GM19238 (cell line): Measurements from ENCODE around the gene ASB10.

ENCODE experiments used
- DNase-seq: peaks from one replicate; pipeline ENCODE4 v3.0.0; 2011; ENCODE audit warnings: low spot score; ENCODE audit not compliant: insufficient read length

ASB10 gene

GRCh38 chr7:151210087-151210854 lies 23.2 kb upstream of the ASB10 start, which contains the start of gene H2BK1:
Gene H2BK1 (minus strand): TSS chr7:151210488. CDS start chr7:151210318, 170 bp downstream.
- DNase-seq: no peak

GRCh38 chr7:151209588-151209987 lies 22.5 kb upstream of the ASB10 start:
- no peak for DNase-seq

GRCh38 chr7:151208253-151208862 lies 21.3 kb upstream of the ASB10 start:
- no peak for DNase-seq

- DNase-seq: no peak
Measured at GRCh38 chr7:151207804-151208203, 20.8 kb upstream of the ASB10 start.

GRCh38 chr7:151207315-151207714 lies 20.3 kb upstream of the ASB10 start:
- DNase-seq: no peak

GRCh38 chr7:151206914-151207313 lies 19.9 kb upstream of the ASB10 start:
- DNase-seq: no peak

GRCh38 chr7:151205730-151206129 lies 18.7 kb upstream of the ASB10 start:
- no peak for DNase-seq

- no peak for DNase-seq
Measured at GRCh38 chr7:151204383-151205032, 17.5 kb upstream of the ASB10 start.

- no peak for DNase-seq
Measured at GRCh38 chr7:151202836-151203235, 15.8 kb upstream of the ASB10 start.

GRCh38 chr7:151201751-151202150 lies 14.7 kb upstream of the ASB10 start:
- no peak for DNase-seq

GRCh38 chr7:151201344-151201743 lies 14.3 kb upstream of the ASB10 start:
- DNase-seq: no peak

- no peak for DNase-seq
Measured at GRCh38 chr7:151198945-151199848, 12.1 kb upstream of the ASB10 start.

- DNase-seq: no peak
Measured at GRCh38 chr7:151197932-151198331, 10.9 kb upstream of the ASB10 start.

- DNase-seq: no peak
Measured at GRCh38 chr7:151195616-151196450, 8.8 kb upstream of the ASB10 start.

GRCh38 chr7:151194188-151194587 lies 7.1 kb upstream of the ASB10 start:
- DNase-seq: no peak

GRCh38 chr7:151193203-151193978 lies 6.3 kb upstream of the ASB10 start:
- no peak for DNase-seq

GRCh38 chr7:151192002-151192539 lies 5.0 kb upstream of the ASB10 start:
- no peak for DNase-seq

- no peak for DNase-seq
Measured at GRCh38 chr7:151191544-151191943, 4.5 kb upstream of the ASB10 start.

GRCh38 chr7:151189038-151189437 lies 2.0 kb upstream of the ASB10 start:
- DNase-seq: no peak

- DNase-seq: no peak
Measured at GRCh38 chr7:151188252-151188542, 1.1 kb upstream of the ASB10 start.
